ENCODE results near the gene CCDC12.

CCDC12 gene

DNA sequence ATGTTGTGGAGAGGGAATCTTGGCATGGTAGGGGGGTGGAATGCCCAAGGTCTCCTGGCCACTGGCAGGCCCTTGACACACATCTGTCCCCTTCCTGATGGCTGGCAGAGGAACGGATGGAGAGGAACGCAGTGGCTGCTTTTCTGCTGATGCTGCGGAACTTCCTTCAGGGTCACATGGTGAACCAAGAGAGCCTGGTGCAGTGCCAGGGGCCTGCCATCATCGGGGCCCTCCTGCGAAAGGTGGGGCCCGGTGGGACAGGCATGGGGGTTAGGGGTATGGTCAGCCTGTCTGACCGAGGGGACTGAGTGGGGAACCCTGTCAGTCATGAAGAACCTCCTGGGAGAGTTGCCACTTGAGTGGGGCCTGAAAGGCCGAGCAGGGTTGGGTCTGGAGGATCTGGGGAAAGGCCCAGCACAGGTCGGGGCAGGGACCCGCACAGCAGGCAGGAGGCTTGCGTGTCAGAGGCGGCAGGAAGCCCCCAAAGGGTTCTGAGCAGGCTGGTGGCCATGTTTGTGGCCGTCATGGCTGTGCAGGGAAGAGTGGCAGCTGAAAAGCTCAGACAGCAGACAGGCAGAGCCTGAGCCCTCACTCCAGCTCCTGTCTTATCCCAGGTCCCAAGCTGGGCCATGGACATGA, 21.0 kb upstream of the CCDC12 start:
- H3K27ac ChIP-seq, result no peak overlapping the region
- TF ChIP-seq, protein P1, sequence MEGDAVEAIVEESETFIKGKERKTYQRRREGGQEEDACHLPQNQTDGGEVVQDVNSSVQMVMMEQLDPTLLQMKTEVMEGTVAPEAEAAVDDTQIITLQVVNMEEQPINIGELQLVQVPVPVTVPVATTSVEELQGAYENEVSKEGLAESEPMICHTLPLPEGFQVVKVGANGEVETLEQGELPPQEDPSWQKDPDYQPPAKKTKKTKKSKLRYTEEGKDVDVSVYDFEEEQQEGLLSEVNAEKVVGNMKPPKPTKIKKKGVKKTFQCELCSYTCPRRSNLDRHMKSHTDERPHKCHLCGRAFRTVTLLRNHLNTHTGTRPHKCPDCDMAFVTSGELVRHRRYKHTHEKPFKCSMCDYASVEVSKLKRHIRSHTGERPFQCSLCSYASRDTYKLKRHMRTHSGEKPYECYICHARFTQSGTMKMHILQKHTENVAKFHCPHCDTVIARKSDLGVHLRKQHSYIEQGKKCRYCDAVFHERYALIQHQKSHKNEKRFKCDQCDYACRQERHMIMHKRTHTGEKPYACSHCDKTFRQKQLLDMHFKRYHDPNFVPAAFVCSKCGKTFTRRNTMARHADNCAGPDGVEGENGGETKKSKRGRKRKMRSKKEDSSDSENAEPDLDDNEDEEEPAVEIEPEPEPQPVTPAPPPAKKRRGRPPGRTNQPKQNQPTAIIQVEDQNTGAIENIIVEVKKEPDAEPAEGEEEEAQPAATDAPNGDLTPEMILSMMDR (conservative IDR thresholded peaks at IDR 0.05), result no peak

DNA sequence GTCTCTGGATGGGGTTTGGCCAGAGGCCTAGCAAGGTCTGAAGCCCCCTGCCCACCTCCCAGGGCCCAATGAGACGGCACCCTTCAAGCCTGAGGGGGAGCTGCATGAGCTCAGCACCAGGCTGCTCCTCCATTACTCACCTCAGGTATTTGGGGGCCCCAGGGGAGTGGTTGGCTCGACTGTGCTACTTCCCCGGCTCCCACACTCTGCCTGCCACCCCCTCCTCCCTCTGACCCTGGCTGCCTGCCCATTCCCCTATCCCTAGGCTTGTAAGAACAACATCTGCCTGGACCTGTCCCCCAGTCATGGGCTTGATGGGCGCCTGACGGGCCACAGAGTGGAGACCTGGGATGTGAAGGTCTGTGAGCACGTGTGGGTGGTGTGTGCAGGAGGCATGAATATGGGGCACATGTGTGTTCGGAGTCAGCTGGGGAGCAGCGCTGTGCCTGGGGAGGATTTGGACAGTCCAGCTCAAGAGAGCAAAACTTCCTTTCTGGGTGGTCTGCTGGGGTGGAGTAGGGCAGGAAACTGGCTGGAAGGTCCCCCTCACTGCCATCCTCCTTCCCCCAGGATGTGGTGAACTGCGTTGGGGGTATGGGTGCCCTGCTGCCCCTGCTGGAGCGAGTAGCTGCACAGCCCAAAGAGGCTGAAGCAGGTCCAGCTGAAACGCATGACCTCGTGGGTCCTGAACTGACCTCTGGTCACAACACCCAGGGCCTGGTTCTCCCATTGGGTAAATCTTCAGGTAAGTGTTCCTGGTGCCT, 20.3 kb upstream of the CCDC12 start:
- no peak overlapping the region for H3K27ac ChIP-seq
- TF ChIP-seq, protein P1 (conservative IDR thresholded peaks at IDR 0.05), result no peak

DNA sequence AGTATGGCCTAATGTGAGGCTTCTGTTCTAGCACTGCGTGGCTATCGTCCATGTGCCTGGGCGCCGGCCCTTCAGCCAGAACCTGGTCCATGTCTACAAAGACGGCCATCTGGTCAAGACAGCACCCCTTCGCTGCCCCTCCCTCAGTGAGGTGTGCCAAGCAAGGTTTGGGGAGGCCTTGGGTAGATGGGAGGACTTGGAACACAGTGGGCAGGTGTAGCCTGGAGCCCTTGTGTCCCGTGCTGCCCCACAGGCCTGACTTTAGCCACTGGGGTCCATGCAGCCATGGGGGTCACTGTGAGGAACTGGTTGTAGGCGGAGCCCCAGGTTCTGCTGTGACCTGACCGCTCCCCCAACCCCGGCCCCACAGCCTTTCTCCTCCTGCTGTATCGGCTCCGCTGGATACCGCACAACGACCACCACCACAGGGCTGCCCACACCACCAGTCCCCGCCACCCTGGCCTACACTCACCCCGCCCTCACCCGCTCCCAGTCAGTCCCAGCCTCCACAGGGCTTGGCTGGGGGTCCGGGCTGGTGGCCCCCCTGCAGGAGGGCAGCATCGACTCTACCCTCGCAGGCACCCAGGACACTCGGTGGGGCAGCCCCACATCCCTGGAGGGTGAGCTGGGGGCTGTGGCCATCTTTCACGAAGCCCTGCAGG, 19.5 kb upstream of the CCDC12 start:
- H3K27ac ChIP-seq, result no peak overlapping the region
- TF ChIP-seq, protein P1 (conservative IDR thresholded peaks at IDR 0.05), result no peak

DNA sequence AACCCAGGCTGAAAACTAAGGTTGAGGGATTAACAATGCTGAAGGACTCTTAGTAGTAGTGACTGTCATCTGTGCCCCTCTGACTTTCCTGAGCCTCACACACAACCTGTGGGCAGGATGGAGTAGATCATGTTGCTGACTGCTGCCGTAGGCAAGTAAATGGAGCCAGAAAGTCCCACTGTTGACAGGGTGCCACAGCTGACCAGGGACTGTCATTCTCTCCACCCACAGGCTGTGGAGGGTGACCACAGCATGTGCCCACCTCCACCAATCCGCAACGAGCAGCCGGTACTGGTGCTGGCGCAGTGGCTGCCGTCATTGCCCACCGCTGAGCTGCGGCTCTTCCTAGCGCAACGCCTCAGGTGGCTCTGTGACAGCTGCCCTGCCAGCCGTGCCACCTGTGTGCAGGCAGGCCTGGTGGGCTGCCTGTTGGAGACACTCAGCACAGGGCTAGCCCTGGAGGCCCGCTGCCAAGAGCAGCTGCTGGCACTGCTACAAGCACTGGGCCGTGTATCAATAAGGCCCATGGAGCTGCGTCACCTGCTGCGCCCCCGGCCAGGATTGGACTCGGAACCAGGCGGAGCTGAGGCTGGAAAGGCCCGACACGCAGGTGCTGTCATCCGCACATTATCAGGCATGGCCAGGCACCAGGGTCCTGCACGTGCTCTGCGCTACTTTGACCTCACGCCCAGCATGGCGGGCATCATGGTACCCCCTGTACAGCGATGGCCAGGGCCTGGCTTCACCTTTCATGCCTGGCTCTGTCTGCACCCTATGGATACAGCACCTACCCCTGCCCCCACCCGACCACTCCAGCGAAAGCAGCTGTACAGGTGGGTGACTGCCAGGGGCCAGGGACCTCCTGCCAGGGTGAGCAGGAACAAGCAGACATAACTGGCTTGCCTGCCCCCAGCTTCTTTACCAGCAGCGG, 18.5 kb upstream of the CCDC12 start:
- TF ChIP-seq, protein P1 (conservative IDR thresholded peaks at IDR 0.05), result no peak
- no peak overlapping the region for H3K27ac ChIP-seq

DNA sequence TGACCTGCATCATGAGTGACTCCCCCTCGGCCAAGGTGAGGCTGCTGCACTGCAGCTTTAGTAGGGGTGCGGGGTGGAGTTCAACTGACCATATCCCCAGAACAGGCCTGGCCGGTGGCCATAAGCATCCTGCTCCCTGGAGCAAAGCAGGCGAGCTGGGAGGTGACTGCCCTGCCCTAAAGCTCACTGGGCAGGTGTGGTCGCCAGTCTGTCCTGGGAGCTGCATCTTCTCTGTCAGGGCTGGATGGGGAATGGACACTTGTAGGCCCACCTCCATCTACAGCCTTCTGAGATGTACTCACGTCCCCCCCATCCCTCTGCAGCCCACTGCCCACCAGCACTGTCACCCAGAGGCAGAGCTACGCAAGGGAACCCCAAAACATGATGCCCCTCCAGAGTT, 17.4 kb upstream of the CCDC12 start:
- no peak overlapping the region for H3K27ac ChIP-seq
- TF ChIP-seq, protein P1 (conservative IDR thresholded peaks at IDR 0.05), result no peak

DNA sequence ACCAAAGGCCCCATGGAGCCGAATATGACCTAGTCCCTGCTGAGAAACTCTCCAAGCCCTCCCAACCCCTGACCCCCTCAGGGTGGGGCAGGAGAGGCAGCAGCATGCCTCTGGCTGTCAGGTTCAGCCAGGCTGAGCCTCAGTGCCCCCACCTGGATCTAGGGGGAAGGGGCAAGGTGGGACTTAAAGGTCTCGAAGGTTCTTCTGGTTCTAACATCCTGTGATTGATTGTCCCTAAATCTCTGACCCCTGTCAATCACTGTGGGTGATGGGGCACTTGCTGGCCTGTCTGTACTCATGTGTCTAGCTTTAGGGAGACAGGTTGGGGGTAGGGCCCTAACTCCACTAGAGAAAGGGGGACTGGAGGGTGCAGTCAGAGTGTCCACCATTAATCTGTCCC, 16.7 kb upstream of the CCDC12 start:
- TF ChIP-seq, protein P1 (conservative IDR thresholded peaks at IDR 0.05), result no peak
- H3K27ac ChIP-seq, result no peak overlapping the region
